Stimulated activated CD4-positive, alpha-beta T cell treated with anti-CD3 and anti-CD28 coated beads, Interleukin-15, amount 100 ng/mL, for 1 hour (primary cell): ENCODE data around the gene CYB5D1.

ENCODE experiments used
- DNase-seq, 2 donors: peaks; one replicate each; pipeline ENCODE4 v3.0.0-alpha.2; 2020; ENCODE audit warnings: low read depth in 1 of 2, low spot score in 1 of 2

Gene CYB5D1

DNA sequence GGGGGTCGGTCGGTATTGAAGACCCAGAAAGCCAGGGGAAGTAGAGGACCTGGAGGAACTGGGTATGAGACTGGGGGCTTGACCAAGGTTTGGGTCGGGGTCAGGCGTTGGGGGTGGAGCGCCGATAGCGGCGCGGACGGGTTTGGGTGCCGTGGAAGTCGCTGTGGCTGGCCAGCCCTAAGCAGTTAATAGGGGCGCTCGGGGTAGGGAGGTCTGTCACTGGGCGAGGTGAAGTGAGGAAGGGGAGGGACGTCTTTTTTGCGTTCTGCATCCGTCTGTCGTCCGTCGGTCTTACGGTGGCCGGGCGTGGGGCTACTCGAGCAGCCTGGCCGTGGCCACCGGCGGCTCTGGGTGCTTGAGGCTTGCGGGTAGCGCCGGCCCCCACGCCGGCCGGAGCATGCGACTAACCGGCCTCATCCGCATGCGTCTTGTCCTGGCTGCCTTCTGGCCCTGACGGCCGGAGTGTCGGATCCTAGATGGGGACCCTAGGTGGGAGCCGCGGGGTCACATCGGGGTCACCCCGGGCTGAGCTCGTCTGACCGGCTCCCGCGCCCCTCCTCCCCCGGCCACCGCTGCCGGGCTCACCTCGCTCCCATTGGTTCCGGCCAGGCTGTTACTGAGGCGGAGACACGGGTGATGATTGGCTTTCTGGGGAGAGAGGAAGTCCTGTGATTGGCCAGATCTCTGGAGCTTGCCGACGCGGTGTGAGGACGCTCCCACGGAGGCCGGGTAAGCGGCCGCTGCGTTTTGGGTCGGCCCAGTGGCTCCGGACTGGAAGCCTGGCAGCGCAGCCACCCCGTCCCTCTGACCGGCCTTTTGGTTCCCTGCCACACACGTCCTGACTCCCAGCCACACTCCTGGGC lies 13.3 kb upstream of the CYB5D1 start:
- peak; percentile 58 to 68 for DNase-seq

DNA sequence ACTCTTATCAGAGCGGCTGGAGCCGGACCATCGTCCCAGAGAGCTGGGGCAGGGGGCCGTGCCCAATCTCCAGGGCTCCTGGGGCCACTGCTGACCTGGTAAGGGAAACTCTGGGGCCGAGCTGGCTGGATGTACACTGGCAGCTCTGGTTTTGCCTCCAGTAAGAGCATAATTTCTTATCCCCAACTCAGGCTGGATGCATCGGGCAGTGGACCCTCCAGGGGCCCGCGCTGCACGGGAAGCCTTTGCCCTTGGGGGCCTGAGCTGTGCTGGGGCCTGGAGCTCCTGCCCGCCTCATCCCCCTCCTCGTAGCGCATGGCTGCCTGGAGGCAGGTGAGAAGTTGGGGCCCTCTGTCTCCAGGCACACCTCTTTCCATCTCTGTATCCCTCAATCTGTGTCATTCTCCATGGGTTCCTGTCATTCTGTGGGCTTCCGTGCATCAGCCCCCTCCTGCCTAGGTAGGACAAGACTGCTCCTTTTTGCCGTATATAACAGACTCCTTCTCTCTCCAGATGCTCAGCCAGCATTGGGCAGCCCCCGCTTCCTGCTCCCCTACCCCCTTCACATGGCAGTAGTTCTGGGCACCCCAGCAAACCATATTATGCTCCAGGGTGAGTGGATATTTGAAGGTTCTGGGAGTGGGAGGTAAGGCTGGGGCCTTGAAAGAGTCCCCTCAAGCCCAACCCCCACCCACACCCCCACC lies 12.3 kb upstream of the CYB5D1 start:
- no peak for DNase-seq

DNA sequence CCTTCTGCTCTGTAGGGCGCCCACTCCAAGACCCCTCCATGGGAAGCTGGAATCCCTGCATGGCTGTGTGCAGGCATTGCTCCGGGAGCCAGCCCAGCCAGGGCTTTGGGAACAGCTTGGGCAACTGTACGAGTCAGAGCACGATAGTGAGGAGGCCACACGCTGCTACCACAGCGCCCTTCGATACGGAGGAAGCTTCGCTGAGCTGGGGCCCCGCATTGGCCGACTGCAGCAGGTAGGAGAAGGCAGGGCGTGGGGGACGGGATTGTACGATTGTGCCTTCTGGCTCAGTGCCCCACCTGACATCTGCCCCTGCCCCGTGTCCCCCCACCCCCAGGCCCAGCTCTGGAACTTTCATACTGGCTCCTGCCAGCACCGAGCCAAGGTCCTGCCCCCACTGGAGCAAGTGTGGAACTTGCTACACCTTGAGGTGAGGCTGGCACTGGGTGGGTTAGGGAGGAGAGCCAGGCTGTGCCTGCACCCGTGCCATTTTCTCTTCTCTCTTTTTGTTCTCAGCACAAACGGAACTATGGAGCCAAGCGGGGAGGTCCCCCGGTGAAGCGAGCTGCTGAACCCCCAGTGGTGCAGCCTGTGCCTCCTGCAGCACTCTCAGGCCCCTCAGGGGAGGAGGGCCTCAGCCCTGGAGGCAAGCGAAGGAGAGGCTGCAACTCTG lies 11.6 kb upstream of the CYB5D1 start:
- DNase-seq = no peak

DNA sequence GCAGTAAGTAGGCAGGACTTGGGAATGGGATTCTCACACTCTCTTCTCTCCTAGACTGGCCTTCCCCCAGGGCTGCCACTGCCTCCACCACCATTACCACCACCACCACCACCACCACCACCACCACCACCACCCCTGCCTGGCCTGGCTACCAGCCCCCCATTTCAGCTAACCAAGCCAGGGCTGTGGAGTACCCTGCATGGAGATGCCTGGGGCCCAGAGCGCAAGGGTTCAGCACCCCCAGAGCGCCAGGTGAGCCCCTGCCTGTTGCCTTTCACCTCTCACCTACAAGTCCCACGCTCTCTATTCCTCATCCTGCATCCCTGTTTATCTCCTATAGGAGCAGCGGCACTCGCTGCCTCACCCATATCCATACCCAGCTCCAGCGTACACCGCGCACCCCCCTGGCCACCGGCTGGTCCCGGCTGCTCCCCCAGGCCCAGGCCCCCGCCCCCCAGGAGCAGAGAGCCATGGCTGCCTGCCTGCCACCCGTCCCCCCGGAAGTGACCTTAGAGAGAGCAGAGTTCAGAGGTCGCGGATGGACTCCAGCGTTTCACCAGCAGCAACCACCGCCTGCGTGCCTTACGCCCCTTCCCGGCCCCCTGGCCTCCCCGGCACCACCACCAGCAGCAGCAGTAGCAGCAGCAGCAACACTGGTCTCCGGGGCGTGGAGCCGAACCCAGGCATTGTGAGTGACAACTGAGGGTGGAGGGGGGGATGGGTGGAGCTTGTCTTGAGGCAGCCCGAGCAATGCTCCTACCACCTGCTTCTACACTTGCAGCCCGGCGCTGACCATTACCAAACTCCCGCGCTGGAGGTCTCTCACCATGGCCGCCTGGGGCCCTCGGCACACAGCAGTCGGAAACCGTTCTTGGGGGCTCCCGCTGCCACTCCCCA lies 10.8 kb upstream of the CYB5D1 start:
- no peak for DNase-seq

DNA sequence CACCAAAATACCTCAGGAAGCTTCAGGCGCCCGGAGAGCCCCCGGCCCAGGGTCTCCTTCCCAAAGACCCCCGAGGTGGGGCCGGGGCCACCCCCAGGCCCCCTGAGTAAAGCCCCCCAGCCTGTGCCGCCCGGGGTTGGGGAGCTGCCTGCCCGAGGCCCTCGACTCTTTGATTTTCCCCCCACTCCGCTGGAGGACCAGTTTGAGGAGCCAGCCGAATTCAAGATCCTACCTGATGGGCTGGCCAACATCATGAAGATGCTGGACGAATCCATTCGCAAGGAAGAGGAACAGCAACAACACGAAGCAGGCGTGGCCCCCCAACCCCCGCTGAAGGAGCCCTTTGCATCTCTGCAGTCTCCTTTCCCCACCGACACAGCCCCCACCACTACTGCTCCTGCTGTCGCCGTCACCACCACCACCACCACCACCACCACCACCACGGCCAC lies 9.6 kb upstream of the CYB5D1 start:
- DNase-seq = no peak

DNA sequence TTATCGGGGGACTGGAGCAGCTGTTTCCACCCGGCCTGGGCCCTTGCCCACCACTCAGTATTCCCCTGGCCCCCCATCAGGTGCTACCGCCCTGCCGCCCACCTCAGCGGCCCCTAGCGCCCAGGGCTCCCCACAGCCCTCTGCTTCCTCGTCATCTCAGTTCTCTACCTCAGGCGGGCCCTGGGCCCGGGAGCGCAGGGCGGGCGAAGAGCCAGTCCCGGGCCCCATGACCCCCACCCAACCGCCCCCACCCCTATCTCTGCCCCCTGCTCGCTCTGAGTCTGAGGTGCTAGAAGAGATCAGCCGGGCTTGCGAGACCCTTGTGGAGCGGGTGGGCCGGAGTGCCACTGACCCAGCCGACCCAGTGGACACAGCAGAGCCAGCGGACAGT lies 9.1 kb upstream of the CYB5D1 start:
- DNase-seq = no peak

DNA sequence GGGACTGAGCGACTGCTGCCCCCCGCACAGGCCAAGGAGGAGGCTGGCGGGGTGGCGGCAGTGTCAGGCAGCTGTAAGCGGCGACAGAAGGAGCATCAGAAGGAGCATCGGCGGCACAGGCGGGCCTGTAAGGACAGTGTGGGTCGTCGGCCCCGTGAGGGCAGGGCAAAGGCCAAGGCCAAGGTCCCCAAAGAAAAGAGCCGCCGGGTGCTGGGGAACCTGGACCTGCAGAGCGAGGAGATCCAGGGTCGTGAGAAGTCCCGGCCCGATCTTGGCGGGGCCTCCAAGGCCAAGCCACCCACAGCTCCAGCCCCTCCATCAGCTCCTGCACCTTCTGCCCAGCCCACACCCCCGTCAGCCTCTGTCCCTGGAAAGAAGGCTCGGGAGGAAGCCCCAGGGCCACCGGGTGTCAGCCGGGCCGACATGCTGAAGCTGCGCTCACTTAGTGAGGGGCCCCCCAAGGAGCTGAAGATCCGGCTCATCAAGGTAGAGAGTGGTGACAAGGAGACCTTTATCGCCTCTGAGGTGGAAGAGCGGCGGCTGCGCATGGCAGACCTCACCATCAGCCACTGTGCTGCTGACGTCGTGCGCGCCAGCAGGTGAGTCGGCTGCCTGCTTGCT lies 8.6 kb upstream of the CYB5D1 start:
- no peak for DNase-seq

DNA sequence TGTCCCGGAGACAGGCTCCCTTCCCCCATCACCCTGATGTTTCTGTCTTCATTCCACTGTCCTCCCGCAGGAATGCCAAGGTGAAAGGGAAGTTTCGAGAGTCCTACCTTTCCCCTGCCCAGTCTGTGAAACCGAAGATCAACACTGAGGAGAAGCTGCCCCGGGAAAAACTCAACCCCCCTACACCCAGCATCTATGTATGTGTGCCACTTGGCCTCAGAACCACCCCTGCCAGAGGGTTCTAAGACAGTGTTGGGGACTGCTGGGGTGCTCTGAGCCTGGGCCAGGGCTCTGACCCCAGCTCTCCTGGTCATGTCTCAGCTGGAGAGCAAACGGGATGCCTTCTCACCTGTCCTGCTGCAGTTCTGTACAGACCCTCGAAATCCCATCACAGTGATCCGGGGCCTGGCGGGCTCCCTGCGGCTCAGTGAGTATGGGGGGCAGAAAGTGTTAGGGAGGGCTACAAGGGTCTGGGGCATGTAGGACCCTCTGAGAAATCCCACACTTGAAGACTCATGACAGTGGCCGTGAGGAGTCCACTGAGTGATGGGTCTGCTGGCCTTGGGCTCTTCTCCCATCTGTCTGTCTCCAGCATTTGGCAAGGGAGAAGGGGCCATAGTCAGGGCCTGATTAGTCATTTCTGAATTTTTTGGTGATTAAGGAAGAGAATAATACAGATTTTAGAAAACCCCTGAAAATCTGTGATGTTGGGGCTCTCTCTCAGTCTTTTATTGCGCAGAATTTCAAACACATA lies 7.9 kb upstream of the CYB5D1 start:
- no peak for DNase-seq

DNA sequence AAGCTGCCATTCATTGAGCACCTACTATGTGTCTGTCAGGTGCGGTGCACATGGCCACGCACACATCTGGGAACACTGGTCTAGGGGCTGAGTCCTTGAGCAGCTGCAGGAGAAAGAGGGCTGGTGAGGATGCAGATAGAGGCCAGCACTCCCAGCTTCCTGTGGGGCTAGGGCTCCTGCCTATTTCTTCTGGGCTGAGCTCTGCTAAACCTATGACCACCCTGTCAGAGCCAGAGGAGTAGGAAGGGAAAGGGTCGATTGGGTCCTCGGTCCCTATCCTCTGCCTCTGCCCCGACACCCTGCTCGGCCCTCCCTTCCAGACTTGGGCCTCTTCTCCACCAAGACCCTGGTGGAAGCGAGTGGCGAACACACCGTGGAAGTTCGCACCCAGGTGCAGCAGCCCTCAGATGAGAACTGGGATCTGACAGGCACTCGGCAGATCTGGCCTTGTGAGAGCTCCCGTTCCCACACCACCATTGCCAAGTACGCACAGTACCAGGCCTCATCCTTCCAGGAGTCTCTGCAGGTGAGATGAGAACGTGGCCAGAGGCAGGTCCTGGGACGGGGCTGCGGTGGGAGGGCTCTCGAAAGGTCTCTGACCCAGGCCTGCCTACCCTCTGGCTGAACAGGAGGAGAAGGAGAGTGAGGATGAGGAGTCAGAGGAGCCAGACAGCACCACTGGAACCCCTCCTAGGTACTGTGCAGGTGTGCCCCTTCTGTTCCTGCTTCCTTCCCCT lies 6.9 kb upstream of the CYB5D1 start:
- no peak for DNase-seq

DNA sequence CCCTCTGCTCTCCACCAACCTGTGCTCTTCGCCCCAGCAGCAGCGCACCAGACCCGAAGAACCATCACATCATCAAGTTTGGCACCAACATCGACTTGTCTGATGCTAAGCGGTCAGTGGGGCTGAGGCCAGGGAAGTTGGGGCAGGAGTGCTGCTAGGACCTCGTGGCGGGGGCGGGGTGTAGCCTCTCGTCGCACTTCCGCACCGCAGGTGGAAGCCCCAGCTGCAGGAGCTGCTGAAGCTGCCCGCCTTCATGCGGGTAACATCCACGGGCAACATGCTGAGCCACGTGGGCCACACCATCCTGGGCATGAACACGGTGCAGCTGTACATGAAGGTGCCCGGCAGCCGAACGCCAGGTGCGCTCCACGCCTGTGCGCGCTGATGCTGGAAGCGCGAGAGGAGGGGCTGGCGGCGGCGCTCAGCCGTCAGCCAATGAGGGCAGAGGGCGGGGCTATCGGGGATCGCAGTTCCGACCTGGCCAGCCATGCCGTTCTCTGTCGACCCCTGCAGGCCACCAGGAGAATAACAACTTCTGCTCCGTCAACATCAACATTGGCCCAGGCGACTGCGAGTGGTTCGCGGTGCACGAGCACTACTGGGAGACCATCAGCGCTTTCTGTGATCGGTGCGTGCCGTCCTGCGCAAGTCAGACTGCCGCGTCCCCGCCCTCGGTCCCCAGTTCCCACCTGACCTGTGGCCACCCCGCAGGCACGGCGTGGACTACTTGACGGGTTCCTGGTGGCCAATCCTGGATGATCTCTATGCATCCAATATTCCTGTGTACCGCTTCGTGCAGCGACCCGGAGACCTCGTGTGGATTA lies 6.2 kb upstream of the CYB5D1 start:
- peak; percentile 88 to 90 for DNase-seq

DNA sequence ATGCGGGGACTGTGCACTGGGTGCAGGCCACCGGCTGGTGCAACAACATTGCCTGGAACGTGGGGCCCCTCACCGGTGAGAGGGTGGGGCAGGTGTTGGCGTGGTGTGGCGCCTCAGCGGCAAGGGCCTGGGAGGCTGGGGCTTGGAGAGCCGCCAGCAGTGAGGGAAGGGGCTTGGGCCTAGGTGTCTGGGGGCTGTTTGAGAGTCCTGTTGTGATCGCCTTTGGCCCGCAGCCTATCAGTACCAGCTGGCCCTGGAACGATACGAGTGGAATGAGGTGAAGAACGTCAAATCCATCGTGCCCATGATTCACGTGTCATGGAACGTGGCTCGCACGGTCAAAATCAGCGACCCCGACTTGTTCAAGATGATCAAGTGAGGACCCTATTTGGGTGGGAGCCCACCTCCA lies 5.5 kb upstream of the CYB5D1 start:
- DNase-seq = no peak

DNA sequence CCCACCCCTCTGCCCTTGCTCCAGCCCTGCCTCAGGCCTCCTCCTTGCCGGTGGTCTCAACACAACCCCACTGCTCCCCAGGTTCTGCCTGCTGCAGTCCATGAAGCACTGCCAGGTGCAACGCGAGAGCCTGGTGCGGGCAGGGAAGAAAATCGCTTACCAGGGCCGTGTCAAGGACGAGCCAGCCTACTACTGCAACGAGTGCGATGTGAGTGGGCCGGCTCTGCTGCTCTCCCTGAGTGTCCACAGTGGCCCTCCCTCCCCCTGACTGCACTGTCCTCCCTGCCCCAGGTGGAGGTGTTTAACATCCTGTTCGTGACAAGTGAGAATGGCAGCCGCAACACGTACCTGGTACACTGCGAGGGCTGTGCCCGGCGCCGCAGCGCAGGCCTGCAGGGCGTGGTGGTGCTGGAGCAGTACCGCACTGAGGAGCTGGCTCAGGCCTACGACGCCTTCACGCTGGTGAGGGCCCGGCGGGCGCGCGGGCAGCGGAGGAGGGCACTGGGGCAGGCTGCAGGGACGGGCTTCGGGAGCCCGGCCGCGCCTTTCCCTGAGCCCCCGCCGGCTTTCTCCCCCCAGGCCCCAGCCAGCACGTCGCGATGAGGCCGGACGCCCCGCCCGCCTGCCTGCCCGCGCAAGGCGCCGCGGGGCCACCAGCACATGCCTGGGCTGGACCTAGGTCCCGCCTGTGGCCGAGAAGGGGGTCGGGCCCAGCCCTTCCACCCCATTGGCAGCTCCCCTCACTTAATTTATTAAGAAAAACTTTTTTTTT lies 4.7 kb upstream of the CYB5D1 start:
- DNase-seq = no peak

DNA sequence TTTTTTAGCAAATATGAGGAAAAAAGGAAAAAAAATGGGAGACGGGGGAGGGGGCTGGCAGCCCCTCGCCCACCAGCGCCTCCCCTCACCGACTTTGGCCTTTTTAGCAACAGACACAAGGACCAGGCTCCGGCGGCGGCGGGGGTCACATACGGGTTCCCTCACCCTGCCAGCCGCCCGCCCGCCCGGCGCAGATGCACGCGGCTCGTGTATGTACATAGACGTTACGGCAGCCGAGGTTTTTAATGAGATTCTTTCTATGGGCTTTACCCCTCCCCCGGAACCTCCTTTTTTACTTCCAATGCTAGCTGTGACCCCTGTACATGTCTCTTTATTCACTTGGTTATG lies 4.1 kb upstream of the CYB5D1 start:
- DNase-seq = no peak

DNA sequence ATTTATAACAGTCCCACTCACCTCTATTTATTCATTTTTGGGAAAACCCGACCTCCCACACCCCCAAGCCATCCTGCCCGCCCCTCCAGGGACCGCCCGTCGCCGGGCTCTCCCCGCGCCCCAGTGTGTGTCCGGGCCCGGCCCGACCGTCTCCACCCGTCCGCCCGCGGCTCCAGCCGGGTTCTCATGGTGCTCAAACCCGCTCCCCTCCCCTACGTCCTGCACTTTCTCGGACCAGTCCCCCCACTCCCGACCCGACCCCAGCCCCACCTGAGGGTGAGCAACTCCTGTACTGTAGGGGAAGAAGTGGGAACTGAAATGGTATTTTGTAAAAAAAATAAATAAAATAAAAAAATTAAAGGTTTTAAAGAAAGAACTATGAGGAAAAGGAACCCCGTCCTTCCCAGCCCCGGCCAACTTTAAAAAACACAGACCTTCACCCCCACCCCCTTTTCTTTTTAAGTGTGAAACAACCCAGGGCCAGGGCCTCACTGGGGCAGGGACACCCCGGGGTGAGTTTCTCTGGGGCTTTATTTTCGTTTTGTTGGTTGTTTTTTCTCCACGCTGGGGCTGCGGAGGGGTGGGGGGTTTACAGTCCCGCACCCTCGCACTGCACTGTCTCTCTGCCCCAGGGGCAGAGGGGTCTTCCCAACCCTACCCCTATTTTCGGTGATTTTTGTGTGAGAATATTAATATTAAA lies 3.6 kb upstream of the CYB5D1 start:
- no peak for DNase-seq

DNA sequence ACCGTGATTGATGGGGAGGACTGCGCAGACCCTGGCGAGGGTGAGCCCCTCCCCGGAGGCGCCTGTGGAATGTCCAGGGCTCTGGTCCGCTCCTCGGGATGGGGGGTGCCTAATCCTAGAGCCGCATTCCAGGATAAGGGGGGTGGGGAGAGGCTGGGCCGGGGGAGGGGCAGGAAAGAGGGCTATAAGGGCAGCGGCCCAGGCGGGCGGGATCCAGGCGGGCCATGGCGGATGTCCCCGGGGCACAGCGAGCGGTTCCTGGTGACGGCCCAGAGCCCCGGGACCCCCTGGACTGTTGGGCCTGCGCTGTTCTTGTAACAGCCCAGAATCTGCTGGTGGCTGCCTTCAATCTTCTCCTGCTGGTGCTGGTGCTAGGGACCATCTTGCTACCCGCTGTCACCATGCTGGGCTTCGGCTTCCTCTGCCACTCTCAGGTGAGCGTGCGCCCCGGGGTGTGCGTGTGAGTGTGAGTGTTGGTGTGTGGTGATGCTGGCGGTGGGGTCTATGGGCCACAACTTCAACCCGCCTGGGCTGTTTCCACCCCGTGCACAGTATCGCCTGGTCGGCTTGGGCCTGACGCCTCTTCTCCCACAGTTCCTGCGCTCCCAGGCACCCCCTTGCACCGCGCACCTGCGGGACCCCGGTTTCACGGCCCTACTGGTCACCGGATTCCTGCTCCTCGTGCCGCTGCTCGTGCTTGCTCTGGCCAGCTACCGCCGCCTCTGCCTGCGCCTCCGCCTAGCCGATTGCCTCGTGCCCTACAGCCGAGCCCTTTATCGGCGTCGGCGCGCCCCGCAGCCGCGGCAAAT lies 2.7 kb upstream of the CYB5D1 start, which contains the start of gene TMEM88:
TSS of gene TMEM88 (plus strand) at position 216 of the 809 bp plus-strand sequence. CDS start at position 225, 9 bp downstream.
- no peak for DNase-seq

DNA sequence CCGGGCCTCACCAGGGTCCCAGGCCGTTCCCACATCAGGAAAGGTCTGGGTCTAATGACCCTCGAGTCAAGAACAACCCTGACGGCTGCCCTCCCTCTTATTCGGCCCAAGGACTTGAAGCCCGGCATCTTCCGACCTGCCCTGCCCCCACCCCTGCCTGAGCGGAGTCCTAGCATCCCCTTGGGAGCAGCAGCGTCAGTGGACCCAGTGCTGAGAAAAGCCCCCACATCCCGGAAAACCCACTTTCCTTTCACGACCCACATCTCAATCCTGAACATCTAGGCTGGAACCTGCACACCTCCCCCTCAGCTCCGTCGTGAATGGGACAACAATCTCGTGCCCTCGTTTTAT lies 2.2 kb upstream of the CYB5D1 start:
- DNase-seq = no peak
